ENCODE data around the gene SVOP.

SVOP gene

GRCh38 chr12:108916336-108916735 lies 104.5 kb downstream of the SVOP start:
- no peak for DNase-seq (ENCODE audit: low read depth, low spot score)
- Histone ChIP-seq H3K9me3 (ENCODE audit: control insufficient read depth, insufficient read depth, low read length) (no peaks in the 10 kb centered on the region), H3K36me3 (ENCODE audit: control insufficient read depth, insufficient read depth, low read length) (no peaks in the 10 kb centered on the region), H3K4me1 (ENCODE audit: control insufficient read depth, insufficient read depth, low read length) (no peaks in the 10 kb centered on the region), H3K27me3 (ENCODE audit: control insufficient read depth, insufficient read depth, low read length) (no peaks in the 10 kb centered on the region), H3K27ac (ENCODE audit: low read length) (no peak overlapping the region), H3K4me3 (ENCODE audit: low read length) (no peak overlapping the region)
- no CpG with 5 or more reads among the region's 5 CpGs for WGBS (ENCODE audit: insufficient coverage, insufficient read length)

DNA sequence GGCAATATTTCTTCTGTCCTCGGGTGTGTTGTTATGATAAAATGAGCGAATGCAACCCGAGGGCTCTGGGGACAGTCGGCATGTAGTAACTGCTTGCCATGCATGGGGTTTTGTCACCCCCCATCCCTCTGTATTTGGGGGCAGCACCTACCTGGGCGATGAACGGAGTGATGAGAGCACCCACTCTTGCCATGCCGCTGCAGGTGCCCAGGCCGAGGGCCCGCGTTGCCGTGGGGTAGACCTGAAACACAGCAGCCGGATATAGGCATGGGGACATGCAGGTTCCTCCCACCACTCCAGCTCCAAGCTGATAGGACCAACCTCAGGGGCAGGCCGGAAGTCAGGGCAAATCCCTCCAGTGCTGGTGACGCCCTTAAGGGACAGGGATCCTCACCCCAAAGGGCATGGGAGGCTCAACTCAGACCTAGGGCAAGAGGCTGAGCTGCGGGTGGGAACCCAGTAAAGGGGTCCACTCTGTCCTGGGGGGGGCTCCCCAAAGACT lies 105.2 kb downstream of the SVOP start:
- DNase-seq (ENCODE audit: low read depth, low spot score): no peak
- H3K4me3 ChIP-seq (ENCODE audit: low read length): no peak overlapping the region
- H3K9me3 ChIP-seq (ENCODE audit: control insufficient read depth, insufficient read depth, low read length): no peaks in the 10 kb centered on the region
- no peaks in the 10 kb centered on the region for H3K27me3 ChIP-seq (ENCODE audit: control insufficient read depth, insufficient read depth, low read length)
- H3K36me3 ChIP-seq (ENCODE audit: control insufficient read depth, insufficient read depth, low read length): no peaks in the 10 kb centered on the region
- WGBS (ENCODE audit: insufficient coverage, insufficient read length): no CpG with 5 or more reads among the region's 15 CpGs
- no peaks in the 10 kb centered on the region for H3K4me1 ChIP-seq (ENCODE audit: control insufficient read depth, insufficient read depth, low read length)
- no peak overlapping the region for H3K27ac ChIP-seq (ENCODE audit: low read length)

- Histone ChIP-seq H3K27ac (ENCODE audit: low read length) (no peak overlapping the region), H3K36me3 (ENCODE audit: control insufficient read depth, insufficient read depth, low read length) (no peaks in the 10 kb centered on the region), H3K27me3 (ENCODE audit: control insufficient read depth, insufficient read depth, low read length) (no peaks in the 10 kb centered on the region), H3K9me3 (ENCODE audit: control insufficient read depth, insufficient read depth, low read length) (no peaks in the 10 kb centered on the region), H3K4me3 (ENCODE audit: low read length) (no peak overlapping the region), H3K4me1 (ENCODE audit: control insufficient read depth, insufficient read depth, low read length) (no peaks in the 10 kb centered on the region)
- no peak for DNase-seq (ENCODE audit: low read depth, low spot score)
- no CpG with 5 or more reads among the region's 4 CpGs for WGBS (ENCODE audit: insufficient coverage, insufficient read length)
Measured at GRCh38 chr12:108914121-108914531, 106.7 kb downstream of the SVOP start.

- H3K36me3 ChIP-seq (ENCODE audit: control insufficient read depth, insufficient read depth, low read length): no peaks in the 10 kb centered on the region
- H3K9me3 ChIP-seq (ENCODE audit: control insufficient read depth, insufficient read depth, low read length): no peaks in the 10 kb centered on the region
- no peak for DNase-seq (ENCODE audit: low read depth, low spot score)
- no peak overlapping the region for H3K27ac ChIP-seq (ENCODE audit: low read length)
- H3K27me3 ChIP-seq (ENCODE audit: control insufficient read depth, insufficient read depth, low read length): no peaks in the 10 kb centered on the region
- no peaks in the 10 kb centered on the region for H3K4me1 ChIP-seq (ENCODE audit: control insufficient read depth, insufficient read depth, low read length)
- no peak overlapping the region for H3K4me3 ChIP-seq (ENCODE audit: low read length)
- no CpG with 5 or more reads among the region's 9 CpGs for WGBS (ENCODE audit: insufficient coverage, insufficient read length)
Measured at GRCh38 chr12:108912361-108912760, 108.5 kb downstream of the SVOP start.

DNA sequence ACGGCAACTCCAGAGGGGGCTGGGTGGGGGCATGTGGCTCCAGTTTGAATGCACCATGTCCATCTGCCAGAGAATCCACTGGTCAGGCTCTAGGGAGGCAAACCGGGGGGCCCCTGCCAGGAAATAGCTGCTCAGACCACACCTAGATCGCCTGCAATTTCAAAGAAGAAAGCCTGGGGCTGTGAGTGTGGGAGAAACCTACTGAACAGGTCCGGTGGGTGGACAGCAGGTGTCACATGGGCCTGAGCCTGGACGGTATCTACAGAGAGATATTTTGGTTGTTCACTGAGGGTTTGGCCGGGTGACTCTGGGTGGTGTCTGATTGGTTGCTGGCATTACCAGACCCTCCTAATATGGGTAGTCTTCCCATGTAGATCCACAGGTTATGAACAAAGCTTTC lies 109.0 kb downstream of the SVOP start:
- DNase-seq (ENCODE audit: low read depth, low spot score): no peak
- no CpG with 5 or more reads among the region's 6 CpGs for WGBS (ENCODE audit: insufficient coverage, insufficient read length)
- H3K27ac ChIP-seq (ENCODE audit: low read length): no peak overlapping the region
- H3K9me3 ChIP-seq (ENCODE audit: control insufficient read depth, insufficient read depth, low read length): no peaks in the 10 kb centered on the region
- no peaks in the 10 kb centered on the region for H3K36me3 ChIP-seq (ENCODE audit: control insufficient read depth, insufficient read depth, low read length)
- no peaks in the 10 kb centered on the region for H3K4me1 ChIP-seq (ENCODE audit: control insufficient read depth, insufficient read depth, low read length)
- no peak overlapping the region for H3K4me3 ChIP-seq (ENCODE audit: low read length)
- H3K27me3 ChIP-seq (ENCODE audit: control insufficient read depth, insufficient read depth, low read length): no peaks in the 10 kb centered on the region

- no CpG with 5 or more reads among the region's 5 CpGs for WGBS (ENCODE audit: insufficient coverage, insufficient read length)
- no peak overlapping the region for H3K4me3 ChIP-seq (ENCODE audit: low read length)
Measured at GRCh38 chr12:108910336-108910735, 110.5 kb downstream of the SVOP start.

GRCh38 chr12:108907839-108908351 lies 113.0 kb downstream of the SVOP start:
- no peaks in the 10 kb centered on the region for H3K36me3 ChIP-seq (ENCODE audit: control insufficient read depth, insufficient read depth, low read length)
- no peaks in the 10 kb centered on the region for H3K4me1 ChIP-seq (ENCODE audit: control insufficient read depth, insufficient read depth, low read length)
- WGBS (ENCODE audit: insufficient coverage, insufficient read length): no CpG with 5 or more reads among the region's 2 CpGs
- DNase-seq (ENCODE audit: low read depth, low spot score): no peak
- H3K4me3 ChIP-seq (ENCODE audit: low read length): no peak overlapping the region
- no peaks in the 10 kb centered on the region for H3K27me3 ChIP-seq (ENCODE audit: control insufficient read depth, insufficient read depth, low read length)
- H3K27ac ChIP-seq (ENCODE audit: low read length): no peak overlapping the region
- H3K9me3 ChIP-seq (ENCODE audit: control insufficient read depth, insufficient read depth, low read length): no peaks in the 10 kb centered on the region

More at GRCh38 chr12:108910336-108910735, 110.5 kb downstream of the SVOP start:
- Histone ChIP-seq H3K27ac (ENCODE audit: low read length) (no peak overlapping the region), H3K9me3 (ENCODE audit: control insufficient read depth, insufficient read depth, low read length) (no peaks in the 10 kb centered on the region), H3K36me3 (ENCODE audit: control insufficient read depth, insufficient read depth, low read length) (no peaks in the 10 kb centered on the region), H3K4me1 (ENCODE audit: control insufficient read depth, insufficient read depth, low read length) (no peaks in the 10 kb centered on the region), H3K27me3 (ENCODE audit: control insufficient read depth, insufficient read depth, low read length) (no peaks in the 10 kb centered on the region)
- no peak for DNase-seq (ENCODE audit: low read depth, low spot score)

- Histone ChIP-seq H3K9me3 (ENCODE audit: control insufficient read depth, insufficient read depth, low read length) (no peaks in the 10 kb centered on the region), H3K4me1 (ENCODE audit: control insufficient read depth, insufficient read depth, low read length) (no peaks in the 10 kb centered on the region), H3K36me3 (ENCODE audit: control insufficient read depth, insufficient read depth, low read length) (no peaks in the 10 kb centered on the region), H3K27ac (ENCODE audit: low read length) (no peak overlapping the region), H3K4me3 (ENCODE audit: low read length) (no peak overlapping the region), H3K27me3 (ENCODE audit: control insufficient read depth, insufficient read depth, low read length) (no peaks in the 10 kb centered on the region)
- no peak for DNase-seq (ENCODE audit: low read depth, low spot score)
- no CpG with 5 or more reads among the region's 2 CpGs for WGBS (ENCODE audit: insufficient coverage, insufficient read length)
Measured at GRCh38 chr12:108906971-108907370, 113.9 kb downstream of the SVOP start.

GRCh38 chr12:108905725-108906124 lies 115.1 kb downstream of the SVOP start:
- Histone ChIP-seq H3K27ac (ENCODE audit: low read length) (no peak overlapping the region), H3K4me1 (ENCODE audit: control insufficient read depth, insufficient read depth, low read length) (no peaks in the 10 kb centered on the region), H3K36me3 (ENCODE audit: control insufficient read depth, insufficient read depth, low read length) (no peaks in the 10 kb centered on the region), H3K27me3 (ENCODE audit: control insufficient read depth, insufficient read depth, low read length) (no peaks in the 10 kb centered on the region), H3K4me3 (ENCODE audit: low read length) (no peak overlapping the region), H3K9me3 (ENCODE audit: control insufficient read depth, insufficient read depth, low read length) (no peaks in the 10 kb centered on the region)
- WGBS (ENCODE audit: insufficient coverage, insufficient read length): no CpG with 5 or more reads among the region's 5 CpGs
- no peak for DNase-seq (ENCODE audit: low read depth, low spot score)

- no peaks in the 10 kb centered on the region for H3K4me1 ChIP-seq (ENCODE audit: control insufficient read depth, insufficient read depth, low read length)
- no peak overlapping the region for H3K4me3 ChIP-seq (ENCODE audit: low read length)
- no peak for DNase-seq (ENCODE audit: low read depth, low spot score)
- no peak overlapping the region for H3K27ac ChIP-seq (ENCODE audit: low read length)
- WGBS (ENCODE audit: insufficient coverage, insufficient read length): no CpG with 5 or more reads among the region's 5 CpGs
- H3K36me3 ChIP-seq (ENCODE audit: control insufficient read depth, insufficient read depth, low read length): no peaks in the 10 kb centered on the region
- no peaks in the 10 kb centered on the region for H3K27me3 ChIP-seq (ENCODE audit: control insufficient read depth, insufficient read depth, low read length)
- no peaks in the 10 kb centered on the region for H3K9me3 ChIP-seq (ENCODE audit: control insufficient read depth, insufficient read depth, low read length)
Measured at GRCh38 chr12:108899145-108899544, 121.7 kb downstream of the SVOP start.

- WGBS (ENCODE audit: insufficient coverage, insufficient read length): no CpG with 5 or more reads among the region's 4 CpGs
Measured at GRCh38 chr12:108896817-108897216, 124.1 kb downstream of the SVOP start.

More at GRCh38 chr12:108896817-108897216, 124.1 kb downstream of the SVOP start:
- DNase-seq (ENCODE audit: low read depth, low spot score): no peak
- Histone ChIP-seq H3K36me3 (ENCODE audit: control insufficient read depth, insufficient read depth, low read length) (no peaks in the 10 kb centered on the region), H3K27ac (ENCODE audit: low read length) (no peak overlapping the region), H3K4me1 (ENCODE audit: control insufficient read depth, insufficient read depth, low read length) (no peaks in the 10 kb centered on the region), H3K4me3 (ENCODE audit: low read length) (no peak overlapping the region), H3K27me3 (ENCODE audit: control insufficient read depth, insufficient read depth, low read length) (no peaks in the 10 kb centered on the region), H3K9me3 (ENCODE audit: control insufficient read depth, insufficient read depth, low read length) (no peaks in the 10 kb centered on the region)
